CD4-positive, alpha-beta T cell treated with Interleukin-17A for 4 hours (primary cell): ENCODE results near the gene NME3.
"Not testable (repeated sequence)": the region's sequence is repeated elsewhere in the genome, so short reads cannot be mapped to it uniquely, and the experiment has no call there.

Experiments
- DNase-seq: peaks from one replicate; pipeline ENCODE4 v3.0.0-alpha.2; 2020; ENCODE audit warnings: mixed read lengths

NME3 gene

DNA sequence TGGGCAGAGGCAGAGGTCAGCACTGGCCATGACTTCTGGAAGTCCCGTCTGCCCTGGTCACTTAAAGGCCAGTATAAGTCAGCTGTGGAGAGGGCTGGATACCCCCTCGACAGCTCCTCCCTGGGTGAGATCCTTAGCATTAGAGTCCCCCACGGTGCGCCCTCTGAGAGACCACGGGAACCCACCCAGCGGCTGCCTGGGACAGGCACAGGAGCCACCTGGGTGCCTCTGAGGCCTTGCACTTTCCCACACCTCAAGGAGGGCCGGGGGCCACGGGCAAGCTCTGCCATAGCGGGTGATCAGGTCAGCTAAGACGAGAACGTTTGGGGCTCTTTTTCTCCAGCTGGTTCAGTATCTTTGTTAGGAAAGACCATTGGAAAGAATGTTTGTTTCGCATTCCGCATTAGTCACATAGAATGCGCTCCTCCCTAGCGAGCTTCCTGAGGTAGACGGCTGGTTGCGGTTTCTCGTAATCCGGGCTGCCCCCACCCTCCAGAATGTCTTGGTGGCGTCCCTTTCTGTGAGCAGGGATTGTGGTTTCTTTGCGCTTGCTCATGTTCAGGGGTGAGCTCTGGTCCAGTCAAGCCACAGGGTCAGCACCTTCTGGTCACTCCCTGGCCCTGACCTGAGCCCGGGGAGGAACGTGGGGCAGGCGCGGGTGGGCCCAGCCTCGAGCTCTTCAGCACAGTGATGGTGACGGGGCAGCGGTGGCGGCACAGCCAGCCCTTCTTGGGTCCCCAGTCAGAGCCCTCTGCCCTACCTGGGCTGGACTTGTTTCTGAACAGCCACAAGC is 25.2 kb downstream of the NME3 start:
- DNase-seq, result no peak

GRCh38 chr16:1745181-1745899 is 26.0 kb downstream of the NME3 start:
- no peak for DNase-seq

GRCh38 chr16:1744338-1744840 is 27.0 kb downstream of the NME3 start:
- no peak for DNase-seq

- no peak for DNase-seq
Observed at GRCh38 chr16:1743376-1744337, 27.7 kb downstream of the NME3 start.

DNA sequence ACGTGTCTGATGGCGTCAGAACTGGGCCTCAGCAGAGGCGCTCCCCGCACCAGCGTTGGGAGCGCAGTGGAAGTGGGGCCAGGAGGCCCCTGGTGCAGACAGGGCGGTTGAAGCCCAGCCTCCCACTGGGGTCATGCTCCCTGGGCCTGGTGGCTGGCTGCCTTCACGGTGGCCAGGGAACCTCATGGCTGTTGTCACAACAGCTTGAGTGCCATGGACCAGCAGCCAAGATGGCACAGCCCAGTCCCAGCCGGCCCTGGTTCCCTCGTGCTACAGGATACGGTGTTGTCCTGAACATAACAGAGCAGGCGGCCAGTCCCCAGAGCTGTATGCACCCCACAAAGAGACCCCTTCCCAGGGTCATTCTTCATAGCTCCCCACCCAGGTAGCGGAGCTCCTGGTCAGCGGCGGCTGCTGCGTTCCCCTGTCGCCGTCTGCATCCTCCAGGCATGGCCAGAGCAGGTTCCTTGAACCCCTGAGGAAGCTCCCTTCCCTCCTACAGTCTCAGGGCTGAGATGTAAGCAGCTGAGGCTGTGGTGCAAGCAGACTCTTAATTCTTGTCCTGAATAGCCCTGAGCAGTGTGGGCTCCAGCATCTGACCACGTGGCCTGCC is 29.7 kb downstream of the NME3 start:
- no peak for DNase-seq

DNA sequence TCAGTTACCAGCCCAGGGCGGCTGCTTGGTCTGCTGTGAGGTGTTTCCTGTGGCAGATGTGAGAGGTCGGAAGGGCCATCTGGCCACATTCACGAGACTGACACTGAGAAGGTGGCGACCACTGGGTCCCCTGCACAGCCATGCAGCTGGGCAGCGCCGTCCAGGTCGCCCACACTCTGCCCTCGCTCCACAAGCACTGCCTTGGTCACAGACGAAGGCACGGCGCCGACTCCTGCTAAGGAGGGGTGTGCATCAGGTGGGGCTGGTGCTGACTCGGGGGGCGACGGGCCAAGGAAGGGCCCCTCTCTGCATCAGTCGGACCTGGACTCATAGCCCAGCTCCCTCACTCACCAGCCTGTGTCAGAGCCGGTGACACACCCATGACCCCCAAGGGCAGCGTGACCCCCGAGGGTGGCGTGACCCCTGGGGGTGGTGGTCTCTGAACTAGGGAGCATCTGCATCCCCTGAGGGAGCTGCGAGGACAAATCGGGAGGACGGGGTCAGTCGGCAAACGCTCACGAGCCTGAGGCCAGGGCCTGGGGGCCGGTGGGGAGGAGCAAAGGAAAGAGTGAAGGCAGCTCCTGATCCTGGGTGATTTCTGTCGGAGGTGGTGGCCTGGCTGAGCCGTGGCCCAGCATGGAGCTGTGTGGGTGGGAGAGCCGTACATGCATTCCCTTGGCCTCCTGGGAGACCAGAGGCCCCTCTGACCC is 30.4 kb downstream of the NME3 start:
- no peak for DNase-seq

DNA sequence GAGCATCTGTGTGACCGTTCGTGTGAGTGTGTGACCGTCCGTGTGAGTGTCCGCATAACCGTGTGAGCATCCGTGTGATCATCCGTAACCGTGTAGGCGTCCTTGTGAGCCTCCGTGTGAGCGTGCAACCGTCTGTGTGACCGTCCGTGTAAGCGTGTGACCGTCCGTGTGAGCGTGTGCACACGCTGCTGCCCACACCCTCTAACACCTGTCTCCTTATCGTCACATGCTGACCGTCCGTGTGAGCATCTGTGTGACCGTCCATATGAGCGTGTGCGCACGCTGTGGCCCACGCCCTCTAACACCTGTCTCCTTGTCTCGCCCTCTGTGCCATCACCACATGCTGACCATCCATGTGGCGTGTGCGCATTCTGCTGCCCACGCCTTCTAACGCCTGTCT is 31.1 kb downstream of the NME3 start:
- no peak for DNase-seq

DNA sequence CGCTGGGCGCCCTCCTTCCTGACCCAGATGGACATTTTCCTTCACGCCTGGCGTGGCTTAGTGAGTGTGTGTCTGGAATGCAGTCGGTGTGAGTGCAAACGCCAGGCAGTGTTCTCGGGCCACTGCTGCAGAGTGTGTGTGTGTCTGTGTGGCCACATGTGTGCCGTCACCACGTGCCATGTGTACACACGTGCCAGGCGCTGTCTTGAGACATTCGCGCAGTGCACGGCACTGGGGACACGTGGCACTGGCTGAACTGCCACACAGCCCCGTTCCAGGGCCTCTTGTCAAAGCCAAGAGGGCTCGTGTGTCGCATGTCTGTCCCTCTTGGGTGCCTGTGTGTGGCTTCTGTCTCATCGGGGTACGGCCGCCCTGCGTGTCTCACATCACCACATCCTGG is 36.5 kb downstream of the NME3 start:
- DNase-seq, result no peak

DNA sequence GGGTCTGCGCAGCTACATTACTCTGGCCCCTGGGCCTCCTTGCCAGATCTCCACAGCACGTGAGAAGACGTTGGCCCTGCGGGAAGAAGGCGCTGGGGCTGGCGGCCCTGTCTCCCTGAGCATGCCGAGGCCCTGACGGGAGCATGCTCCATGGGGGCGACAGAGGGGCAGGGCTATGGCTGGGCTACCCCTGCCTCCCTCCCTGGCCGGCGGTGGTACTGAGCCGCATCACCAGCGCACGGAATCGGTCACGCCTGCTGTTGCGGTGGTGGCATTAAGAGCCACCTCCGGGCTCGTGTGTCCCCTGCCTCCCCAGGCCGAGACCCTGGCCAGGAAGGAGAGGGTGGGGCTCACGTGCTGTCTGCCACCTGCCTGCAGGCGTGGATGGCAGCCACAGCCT is 37.2 kb downstream of the NME3 start:
- no peak for DNase-seq

DNA sequence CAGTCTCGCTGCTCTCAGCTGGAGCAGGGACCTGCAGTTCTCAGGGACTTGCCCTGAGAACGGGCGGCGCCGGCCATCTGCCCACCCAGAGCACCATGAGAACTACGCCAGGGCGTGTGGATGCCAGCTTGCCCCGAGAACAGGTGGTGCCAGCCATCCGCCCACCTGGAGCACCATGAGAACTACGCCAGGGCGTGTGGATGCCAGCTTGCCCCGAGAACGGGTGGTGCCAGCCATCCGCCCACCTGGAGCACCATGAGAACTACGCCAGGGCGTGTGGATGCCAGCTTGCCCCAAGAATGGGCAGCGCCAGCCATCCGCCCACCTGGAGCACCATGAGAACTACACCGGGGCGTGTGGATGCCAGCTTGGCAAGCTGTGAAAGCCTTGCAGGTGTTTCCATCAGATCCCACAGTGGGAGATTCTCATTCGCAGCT is 38.8 kb downstream of the NME3 start:
- DNase-seq, result not testable (repeated sequence)

DNA sequence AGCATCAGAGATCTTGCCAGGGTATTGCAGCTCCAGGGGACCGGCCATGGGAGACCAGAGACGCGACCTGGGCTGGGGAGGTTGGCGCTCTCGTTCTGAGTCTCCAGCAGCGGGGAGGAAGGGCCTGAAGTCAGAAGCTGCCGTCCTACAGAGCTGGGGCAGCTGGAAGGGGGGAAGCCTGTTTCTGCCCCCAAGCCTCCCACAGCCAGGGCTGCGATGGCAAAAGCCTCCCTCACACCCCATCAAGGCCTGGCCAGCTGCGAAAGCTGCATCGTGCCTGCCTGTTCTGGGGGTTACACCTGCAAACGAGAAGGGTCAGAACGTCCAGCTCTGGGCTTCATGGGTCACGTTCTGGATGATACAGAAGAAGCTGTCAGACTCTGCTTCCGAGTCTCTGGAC is 39.3 kb downstream of the NME3 start:
- DNase-seq, result no peak

DNA sequence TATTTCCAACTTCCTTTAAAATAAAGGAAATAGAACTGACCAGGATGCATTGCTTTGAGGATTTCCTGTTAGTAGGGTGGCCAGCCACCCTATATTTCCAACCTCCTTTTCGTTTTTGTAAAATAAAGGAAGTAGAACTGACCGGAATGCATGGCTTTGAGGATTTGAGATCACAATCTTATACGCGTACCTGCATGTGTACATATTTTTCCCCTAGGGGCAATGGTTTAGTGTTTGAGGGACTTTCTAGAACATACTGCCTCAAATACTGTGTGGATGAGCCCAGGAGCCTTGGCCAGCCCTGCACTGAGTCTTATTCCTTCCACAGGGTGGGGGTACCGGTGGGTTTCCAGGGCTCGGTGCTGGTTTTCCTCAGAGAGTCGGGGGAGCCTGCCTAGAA is 39.7 kb downstream of the NME3 start:
- DNase-seq, result no peak

DNA sequence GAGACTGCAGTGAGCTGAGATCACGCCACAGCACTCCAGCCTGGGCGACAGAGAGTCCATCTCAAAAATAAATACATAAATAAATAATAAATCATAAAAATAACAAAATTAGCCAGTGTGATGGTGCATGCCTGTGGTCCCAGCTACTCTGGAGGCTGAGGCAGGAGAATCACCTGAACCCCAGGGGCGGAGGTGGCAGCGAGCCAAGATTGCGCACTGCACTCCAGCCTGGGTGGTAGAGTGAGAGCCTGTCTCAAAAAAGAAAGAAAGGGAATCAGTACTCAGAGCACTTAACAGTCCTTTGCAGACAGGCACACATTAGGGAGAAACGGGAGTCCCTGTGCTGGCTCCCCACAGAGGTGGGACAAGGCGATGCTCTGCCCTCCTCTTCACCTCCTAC is 40.3 kb downstream of the NME3 start:
- DNase-seq, result no peak

- no peak for DNase-seq
Observed at GRCh38 chr16:1729445-1729844, 41.9 kb downstream of the NME3 start.

DNA sequence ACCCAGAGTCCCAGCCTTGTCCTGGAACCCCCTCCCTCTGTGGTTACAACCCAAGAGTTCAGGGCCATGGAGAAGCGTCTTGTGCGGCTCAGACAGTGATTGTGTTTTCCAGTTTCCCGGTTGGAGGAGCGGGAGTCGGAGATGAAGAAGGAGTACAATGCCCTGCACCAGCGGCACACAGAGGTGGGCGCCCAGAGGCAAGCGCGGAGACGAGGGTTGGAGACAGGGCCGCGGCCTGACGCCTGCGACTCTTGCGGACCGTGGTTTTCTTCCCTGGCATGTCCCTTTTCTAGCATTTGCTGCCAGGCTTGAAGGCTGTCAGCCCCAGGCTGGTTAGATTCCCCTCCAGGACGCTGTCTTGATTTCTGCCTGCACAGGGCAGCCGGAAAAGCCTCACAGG is 42.3 kb downstream of the NME3 start:
- DNase-seq, result no peak

GRCh38 chr16:1727651-1728624 is 43.4 kb downstream of the NME3 start:
- no peak for DNase-seq

DNA sequence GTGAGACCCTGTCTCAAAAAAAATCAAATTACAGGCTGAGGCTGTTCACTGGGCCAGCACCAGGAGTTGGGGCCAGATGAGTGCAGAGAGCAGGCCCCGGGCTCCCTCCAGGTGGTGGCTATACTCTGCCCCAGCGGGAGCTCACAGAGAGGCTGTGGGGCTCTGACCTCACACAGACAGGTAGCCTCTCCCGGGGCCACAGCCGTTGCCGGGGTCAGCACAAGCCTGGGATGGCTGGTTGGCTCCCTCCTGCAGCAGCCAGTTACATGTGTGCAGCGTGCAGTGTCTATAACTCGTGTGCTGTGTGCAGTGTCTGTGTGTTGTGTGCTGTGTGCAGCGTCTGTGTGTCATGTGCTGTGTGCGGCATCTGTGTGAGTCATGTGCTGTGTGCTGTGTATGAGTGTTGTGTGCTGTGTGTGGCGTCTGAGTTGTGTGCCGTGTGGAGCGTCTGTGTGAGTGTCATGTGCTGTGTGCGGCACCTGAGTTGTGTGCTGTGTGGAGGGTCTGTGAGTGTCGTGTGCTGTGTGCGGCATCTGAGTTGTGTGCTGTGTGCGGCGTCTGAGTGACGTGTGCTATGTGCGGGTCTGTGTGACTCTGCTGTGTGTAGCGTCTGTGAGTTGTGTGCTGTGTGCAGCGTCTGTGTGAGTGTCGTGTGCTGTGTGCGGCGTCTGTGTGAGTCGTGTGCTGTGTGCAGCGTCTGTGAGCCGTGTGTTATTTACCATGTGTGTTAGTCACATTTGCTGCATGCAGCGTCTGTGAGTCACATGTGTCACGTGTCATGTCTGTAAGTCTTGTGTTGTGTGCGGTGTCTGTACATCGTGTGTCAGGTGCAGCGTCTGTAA is 44.5 kb downstream of the NME3 start:
- DNase-seq, result no peak

DNA sequence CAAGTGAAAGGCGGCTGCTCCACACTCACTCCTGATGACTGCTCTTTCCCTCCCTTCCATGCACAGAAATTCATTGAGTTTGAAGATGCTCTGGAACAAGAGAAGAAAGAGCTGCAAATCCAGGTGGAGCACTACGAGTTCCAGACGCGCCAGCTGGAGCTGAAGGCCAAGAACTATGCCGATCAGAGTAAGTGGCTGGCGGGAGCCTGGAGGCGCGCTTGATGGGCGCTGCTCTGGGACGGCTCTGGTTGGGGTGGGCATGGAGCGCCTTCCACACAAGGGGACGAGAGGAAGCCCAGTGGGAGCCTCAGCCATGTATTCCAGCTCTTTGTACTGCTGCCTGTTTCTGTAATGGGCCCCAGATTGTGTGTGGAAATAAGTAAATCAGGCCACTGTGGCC is 46.9 kb downstream of the NME3 start:
- DNase-seq, result no peak

- peak; percentile 61 for DNase-seq
Observed at GRCh38 chr16:1723450-1724147, 47.7 kb downstream of the NME3 start.
